ENCODE results near the gene SSTR4.

GRCh38 chr20:23063581-23063980, 28.5 kb downstream of the SSTR4 start:
- TF ChIP-seq ARNTL (CRISPR knock-in tag; IDR thresholded peaks at IDR 0.05; ENCODE audit: borderline replicate concordance, low read depth) = no peak
- TF ChIP-seq CREB5 (CRISPR knock-in tag; IDR thresholded peaks at IDR 0.05; ENCODE audit: low read depth) = no peak
- no peak for TF ChIP-seq CSRNP3 (CRISPR knock-in tag; IDR thresholded peaks at IDR 0.05)
- TF ChIP-seq ZNF70 (CRISPR knock-in tag; IDR thresholded peaks at IDR 0.05) = no peak
- TF ChIP-seq ZFP30 (CRISPR knock-in tag; IDR thresholded peaks at IDR 0.05) = no peak
- no peak for TF ChIP-seq RARB (CRISPR knock-in tag; IDR thresholded peaks at IDR 0.05)
- no peak for TF ChIP-seq TCF4 (CRISPR knock-in tag; IDR thresholded peaks at IDR 0.05; ENCODE audit: borderline replicate concordance)
- no peak for TF ChIP-seq TSHZ2 (CRISPR knock-in tag; IDR thresholded peaks at IDR 0.05)
- TF ChIP-seq CSDC2 (CRISPR knock-in tag; IDR thresholded peaks at IDR 0.05) = no peak
- TF ChIP-seq ISL1 (CRISPR knock-in tag; IDR thresholded peaks at IDR 0.05) = no peak
- TF ChIP-seq ESRRG (CRISPR knock-in tag; IDR thresholded peaks at IDR 0.05) = no peak
- no peak for TF ChIP-seq POU6F1 (CRISPR knock-in tag; IDR thresholded peaks at IDR 0.05; ENCODE audit: borderline replicate concordance, low read depth)
- TF ChIP-seq ZNF565 (CRISPR knock-in tag; conservative IDR thresholded peaks at IDR 0.05; ENCODE audit: low read depth) = no peak
- no peak for TF ChIP-seq PATZ1 (CRISPR knock-in tag; IDR thresholded peaks at IDR 0.05; ENCODE audit: borderline replicate concordance)
